WTC11 (cell line): ENCODE measurements around the gene HSDL2. TPM values are rescaled to one million over a fixed set of nuclear protein-coding genes. Genes with fewer than 3 reads are reported as not detected.

Experiments
- ATAC-seq: fragments of 200-7000 bp; cut with Tn5 transposase; 2 replicates; pipeline ENCODE4 v1.10.0; 2021; ENCODE audit warnings: mild to moderate bottlenecking, moderate library complexity
- Bru-seq: library from RNA; stranded (reverse); fragments of 400-500 nt; gene quantifications from one replicate; lab custom pipeline; 2021; lab: Mats Ljungman, UMichigan
- CTCF ChIA-PET: fragments of 300-600 bp; sonication (Branson Sonifier 250); formaldehyde crosslinking; loops from one replicate; lab custom pipeline; 2021; ENCODE audit warnings: antibody characterized with exemption; lab: Charles Lee
- POLR2A ChIA-PET: fragments of 350-600 bp; sonication (Branson Sonifier 250); formaldehyde crosslinking; loops from one replicate; lab custom pipeline; 2021; ENCODE audit warnings: antibody characterized with exemption; lab: Charles Lee
- DNase-seq: peaks from one replicate; pipeline ENCODE4 v3.0.0; 2021; ENCODE audit warnings: low spot score
- H3K27ac Mint-ChIP-seq: 2 replicates; pipeline ENCODE4 v1.8.0; 2021; ENCODE audit warnings: mixed read lengths
- H3K27me3 Mint-ChIP-seq: 2 replicates; pipeline ENCODE4 v1.8.0; 2021; ENCODE audit warnings: low read depth, mild to moderate bottlenecking, moderate library complexity, mixed read lengths
- H3K36me3 Mint-ChIP-seq: 2 replicates; pipeline ENCODE4 v1.8.0; 2021; ENCODE audit warnings: mixed read lengths
- H3K4me1 Mint-ChIP-seq: 2 replicates; pipeline ENCODE4 v1.8.0; 2022; ENCODE audit warnings: mixed read lengths
- H3K4me3 Mint-ChIP-seq: 2 replicates; pipeline ENCODE4 v1.8.0; 2021; ENCODE audit warnings: mild to moderate bottlenecking, moderate library complexity, mixed read lengths
- H3K9me3 Mint-ChIP-seq: 2 replicates; pipeline ENCODE4 v1.8.0; 2021; ENCODE audit warnings: mixed read lengths
- ARID4B ChIP-seq: sonication (generic); formaldehyde crosslinking; IDR thresholded peaks from 2 replicates; pipeline ENCODE4 v1.8.0; 2023; ENCODE audit warnings: missing genetic modification reagents, mild to moderate bottlenecking, borderline replicate concordance
- ATF1 ChIP-seq: sonication (generic); formaldehyde crosslinking; IDR thresholded peaks from 2 replicates; pipeline ENCODE4 v1.8.1; 2023; ENCODE audit warnings: mild to moderate bottlenecking, moderate library complexity, missing genetic modification reagents
- CREM ChIP-seq: sonication (generic); formaldehyde crosslinking; IDR thresholded peaks from 2 replicates; pipeline ENCODE4 v1.8.1; 2022; ENCODE audit warnings: mild to moderate bottlenecking, missing genetic modification reagents, moderate library complexity
- E2F4 ChIP-seq: sonication (generic); formaldehyde crosslinking; IDR thresholded peaks from 2 replicates; pipeline ENCODE4 v1.8.1; 2022; ENCODE audit warnings: low read depth, mild to moderate bottlenecking, moderate library complexity, missing genetic modification reagents, borderline replicate concordance
- ESRRA ChIP-seq: sonication (generic); formaldehyde crosslinking; IDR thresholded peaks from 2 replicates; pipeline ENCODE4 v1.8.1; 2022; ENCODE audit warnings: mild to moderate bottlenecking, missing genetic modification reagents, borderline replicate concordance
- GABPB1 ChIP-seq: sonication (generic); formaldehyde crosslinking; IDR thresholded peaks from 2 replicates; pipeline ENCODE4 v1.8.1; 2023; ENCODE audit warnings: mild to moderate bottlenecking, missing genetic modification reagents
- HMGXB4 ChIP-seq: sonication (generic); formaldehyde crosslinking; IDR thresholded peaks from 2 replicates; pipeline ENCODE4 v1.8.1; 2023; ENCODE audit warnings: mild to moderate bottlenecking, moderate library complexity, missing genetic modification reagents
- MLX ChIP-seq: sonication (generic); formaldehyde crosslinking; IDR thresholded peaks from 2 replicates; pipeline ENCODE4 v1.8.1; 2023; ENCODE audit warnings: mild to moderate bottlenecking, missing genetic modification reagents, moderate library complexity
- NFE2L1 ChIP-seq: sonication (generic); formaldehyde crosslinking; IDR thresholded peaks from 2 replicates; pipeline ENCODE4 v1.8.1; 2023; ENCODE audit warnings: missing genetic modification reagents
- NFYB ChIP-seq: sonication (generic); formaldehyde crosslinking; conservative IDR thresholded peaks from 2 replicates; pipeline ENCODE4 v1.8.0; 2022; ENCODE audit warnings: low read depth, missing genetic modification reagents
- NR2C2 ChIP-seq: sonication (generic); formaldehyde crosslinking; IDR thresholded peaks from 2 replicates; pipeline ENCODE4 v1.8.0; 2022; ENCODE audit warnings: mild to moderate bottlenecking, missing genetic modification reagents
- USF1 ChIP-seq: sonication (generic); formaldehyde crosslinking; IDR thresholded peaks from 2 replicates; pipeline ENCODE4 v1.8.0; 2022; ENCODE audit warnings: mild to moderate bottlenecking, missing genetic modification reagents
- ZNF281 ChIP-seq: sonication (generic); formaldehyde crosslinking; IDR thresholded peaks from 2 replicates; pipeline ENCODE4 v1.8.0; 2023; ENCODE audit warnings: mild to moderate bottlenecking, missing genetic modification reagents
- ZNF423 ChIP-seq: fragments of 250-450 bp; sonication (Bioruptor Pico); IDR thresholded peaks from 2 replicates; pipeline ENCODE4 v2.1.2; 2022; ENCODE audit warnings: mild to moderate bottlenecking, moderate library complexity
- ZNF425 ChIP-seq: fragments of 250-450 bp; sonication (Bioruptor Pico); conservative IDR thresholded peaks from 2 replicates; pipeline ENCODE4 v1.9.0; 2021; ENCODE audit warnings: mild to moderate bottlenecking
- ZNF512 ChIP-seq: sonication (generic); formaldehyde crosslinking; IDR thresholded peaks from 2 replicates; pipeline ENCODE4 v1.8.1; 2022; ENCODE audit warnings: missing genetic modification reagents, borderline replicate concordance
- long read RNA-seq, 3 experiments: library from RNA in 1 of 3; library from capped mRNA in 1 of 3; library from polyadenylated mRNA in 1 of 3; unstranded in 2 of 3; stranded (forward) in 1 of 3; transcript quantifications; one replicate each; pipeline ENCODE4 v2.0.0, GENCODE V29; 2021
- total RNA-seq: library from RNA; stranded (reverse); gene quantifications from 3 replicates; pipeline ENCODE4 v1.2.3, GENCODE V29; 2021

HSDL2 gene
- total RNA-seq (13.8 to 15.3 TPM (median 14.3 TPM) in 3 replicates), Bru-seq, nascent RNA (percentile 63 among the genes with signal in this experiment)
- long read RNA-seq, experiment 1, transcript HSDL2-201 (9 exons, 2,983 nt): minor isoform, 6 of 84 reads
- long read RNA-seq, experiment 1, transcript HSDL2-202 (11 exons, 3,350 nt): major isoform, 56 of 84 reads
- long read RNA-seq, experiment 1, partial matches to known transcripts: 6 of 84 reads
- long read RNA-seq, experiment 1, other reads (novel, unspliced or antisense): 16 of 84 reads
- long read RNA-seq, experiment 2, transcript HSDL2-202 (11 exons, 3,350 nt): major isoform, 11 of 29 reads
- long read RNA-seq, experiment 2, partial matches to known transcripts: 12 of 29 reads
- long read RNA-seq, experiment 2, other reads (novel, unspliced or antisense): 5 of 29 reads
- long read RNA-seq, experiment 3, transcript HSDL2-202 (11 exons, 3,350 nt): major isoform, 17 of 27 reads
- long read RNA-seq, experiment 3, partial matches to known transcripts: 4 of 27 reads
- long read RNA-seq, experiment 3, other reads (novel, unspliced or antisense): 6 of 27 reads

GRCh38 chr9:112380102-112380824 lies at the start of gene HSDL2:
Gene HSDL2 (plus strand): TSS chr9:112380108. CDS start chr9:112380164, 56 bp downstream.
- Mint-ChIP-seq H3K36me3 (no peaks in the 10 kb centered on the region), H3K9me3 (0 out of 2 replicates have a peak, but pooled peaks cover 3% of the 10 kb centered on the region), H3K4me1 (peaks cover 29% of the 10 kb centered on the region), H3K27me3 (no peaks in the 10 kb centered on the region), H3K27ac (peak within 1 kb of the TSS; percentile 99), H3K4me3 (peak within 1 kb of the TSS; percentile 90)
- ChIA-PET POLR2A (interaction anchor here (0.5 to 1.6 kb wide), 12 partner anchors 11 to 337 kb away, joined by 3 to 9 read pairs (median 4); partner anchors contain the start of genes INIP, KIAA1958 and PTBP3), CTCF (interaction anchor here (0.6 to 2.8 kb wide), 15 partner anchors 14 to 489 kb away, joined by 3 to 30 read pairs (median 5); partner anchors contain the start of genes INIP and PTBP3)
- ATAC-seq: no peak
- no peak for TF ChIP-seq NR2C2 (CRISPR knock-in tag)
- TF ChIP-seq USF1 (CRISPR knock-in tag): peak; percentile 10; the same call in 1 of the 2 replicates
- TF ChIP-seq ZNF425 (CRISPR knock-in tag): no peak
- peak; percentile 81; the same call in 1 of the 2 replicates for TF ChIP-seq MLX (CRISPR knock-in tag)
- TF ChIP-seq ATF1 (CRISPR knock-in tag): no peak
- no peak for TF ChIP-seq E2F4 (CRISPR knock-in tag)
- no peak for TF ChIP-seq ZNF512 (CRISPR knock-in tag)
- no peak for TF ChIP-seq CREM
- TF ChIP-seq NFYB (CRISPR knock-in tag): no peak
- no peak for TF ChIP-seq NFE2L1 (CRISPR knock-in tag)
- TF ChIP-seq HMGXB4 (CRISPR knock-in tag): peak; percentile 53; the same call in 1 of the 2 replicates
- TF ChIP-seq ARID4B: no peak
- TF ChIP-seq ESRRA (CRISPR knock-in tag): no peak
- no peak for TF ChIP-seq GABPB1 (CRISPR knock-in tag)
- no peak for TF ChIP-seq ZNF281
- TF ChIP-seq ZNF423 (CRISPR knock-in tag): no peak
- no peak for DNase-seq
